NCI-H345 treated with DMSO at 0.1 percent for 48 hours (cell line): ENCODE measurements around the gene CD99L2.
"Not testable (repeated sequence)": the region's sequence is repeated elsewhere in the genome, so short reads cannot be mapped to it uniquely, and the experiment has no call there.

Experiments
- DNase-seq: peaks from one replicate; lab custom pipeline; 2025; ENCODE audit not compliant: unreplicated experiment; lab: John Stamatoyannopoulos, UW

CD99L2 gene

DNA sequence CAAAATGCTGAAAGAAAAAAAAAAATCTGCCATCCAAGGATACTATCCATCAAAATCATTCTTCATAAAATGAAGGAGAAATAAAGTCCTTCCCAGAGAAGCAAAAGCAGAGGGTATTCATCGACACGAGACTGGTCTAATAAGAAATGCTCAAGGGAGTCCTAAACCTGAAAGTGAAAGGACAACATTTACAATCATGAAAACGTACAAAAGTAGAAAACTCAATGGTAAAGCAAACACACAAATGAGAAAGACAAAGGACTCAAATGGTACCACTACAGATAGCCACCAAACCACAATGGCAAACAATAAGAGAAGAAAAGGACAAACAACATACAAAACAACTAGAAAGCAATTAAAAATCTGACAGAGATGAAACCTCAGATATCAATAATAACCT lies 41.0 kb downstream of the CD99L2 start:
- no peak for DNase-seq

DNA sequence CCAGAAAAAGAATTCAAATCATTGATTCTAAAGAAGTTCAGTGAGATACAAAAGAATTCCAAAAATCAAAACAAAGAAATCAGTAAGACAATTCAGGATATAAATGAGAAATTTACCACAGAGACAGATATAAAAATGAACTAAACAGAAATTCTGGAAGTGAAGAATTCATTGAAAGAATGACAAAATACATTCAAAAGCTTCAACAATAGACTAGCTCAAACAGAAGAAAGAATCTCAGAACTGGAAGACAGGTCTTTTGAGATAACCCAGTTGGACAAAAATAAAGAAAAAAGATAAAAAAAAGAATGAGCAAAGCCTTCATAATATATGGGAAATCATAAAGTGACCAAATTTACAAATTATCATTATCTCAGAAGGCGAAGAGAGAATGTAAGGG lies 41.7 kb downstream of the CD99L2 start:
- DNase-seq = no peak

DNA sequence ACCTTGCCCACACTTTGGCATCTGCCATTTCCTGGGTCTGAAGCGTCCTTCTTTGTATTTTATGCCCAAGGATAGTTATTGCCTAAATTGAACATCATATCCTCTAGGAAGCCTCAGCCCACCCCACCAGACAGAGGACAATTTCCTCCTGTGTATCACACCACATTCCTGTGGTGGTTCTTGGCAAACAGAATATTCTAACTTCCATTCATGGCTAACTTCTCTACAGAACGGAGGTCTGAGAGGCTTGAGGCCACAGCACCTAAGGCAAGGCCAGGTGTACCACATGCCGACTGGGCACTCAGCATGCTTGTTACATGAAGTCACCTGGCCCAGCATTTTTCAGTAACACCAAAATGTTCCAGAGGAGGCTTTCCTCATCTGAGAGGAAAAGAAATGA lies 42.4 kb downstream of the CD99L2 start:
- DNase-seq = no peak

DNA sequence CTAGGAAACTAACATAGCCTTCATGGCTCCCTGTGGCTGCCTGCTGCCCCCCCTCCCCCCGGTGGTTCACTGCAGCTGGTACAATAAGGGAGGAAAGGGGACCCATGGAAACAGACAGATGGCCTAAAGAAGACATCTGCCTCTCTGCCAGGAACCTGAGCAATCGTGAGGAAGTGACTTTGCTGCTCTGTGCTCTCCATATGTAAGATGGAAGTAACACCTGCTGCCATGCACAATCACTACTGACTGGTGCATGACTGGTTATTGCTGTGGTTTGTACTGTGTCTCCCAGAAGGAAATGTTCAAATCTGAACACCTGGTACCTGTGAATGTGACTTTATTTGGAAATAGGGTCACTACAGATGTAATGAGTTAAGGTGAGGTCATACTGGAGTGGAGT lies 43.6 kb downstream of the CD99L2 start:
- no peak for DNase-seq

DNA sequence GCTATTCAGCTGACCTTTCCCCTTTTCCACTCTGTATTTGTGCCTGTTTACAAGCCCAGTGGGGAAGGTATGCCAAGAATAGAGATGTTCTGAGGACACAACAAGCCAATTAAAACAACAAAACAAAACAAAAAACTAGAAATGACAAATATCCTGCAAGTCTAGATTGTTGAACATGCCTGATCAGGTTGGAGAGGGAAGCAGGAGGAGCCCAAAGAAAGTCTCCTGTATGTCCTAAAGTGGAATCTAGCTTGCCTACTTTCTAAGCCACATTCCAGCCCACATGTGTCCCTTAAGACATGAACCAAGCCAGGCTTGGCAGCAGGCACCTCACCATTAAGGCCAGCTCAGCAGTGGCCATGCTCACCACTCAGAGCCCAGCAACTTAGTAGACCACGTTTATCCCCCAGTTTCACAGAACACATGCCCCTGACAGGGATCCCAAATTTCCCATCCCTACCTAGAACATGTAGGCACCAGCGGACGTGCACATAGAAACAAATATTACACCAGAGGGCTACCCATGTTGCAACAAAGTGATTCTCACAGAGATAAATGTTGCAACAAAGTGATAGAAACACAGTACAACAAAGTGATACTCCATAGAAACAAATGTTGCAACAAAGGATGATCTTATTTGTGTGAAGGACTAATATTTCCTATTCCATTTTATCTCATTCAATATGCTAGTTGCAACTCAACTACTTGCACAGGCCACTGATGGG lies 48.3 kb downstream of the CD99L2 start:
- DNase-seq = no peak

DNA sequence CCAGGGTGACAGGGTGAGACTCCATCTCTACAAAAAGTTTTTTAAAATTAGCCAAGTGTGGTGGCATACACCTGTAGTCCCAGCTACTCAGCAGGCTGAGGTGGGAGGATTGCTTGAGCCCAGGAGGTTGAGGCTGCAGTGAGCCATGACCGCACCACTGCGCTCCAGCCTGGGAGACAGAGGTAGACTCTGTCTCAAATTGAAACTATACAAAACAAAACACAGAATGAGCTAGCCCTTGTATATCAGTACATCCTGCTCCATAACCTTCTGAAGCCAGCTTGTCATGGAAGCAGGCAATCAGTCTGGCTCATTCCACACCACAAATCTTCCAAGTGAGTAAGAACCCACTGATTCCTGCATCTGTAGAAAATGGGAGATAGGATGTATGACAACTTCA lies 49.0 kb downstream of the CD99L2 start:
- DNase-seq = no peak

DNA sequence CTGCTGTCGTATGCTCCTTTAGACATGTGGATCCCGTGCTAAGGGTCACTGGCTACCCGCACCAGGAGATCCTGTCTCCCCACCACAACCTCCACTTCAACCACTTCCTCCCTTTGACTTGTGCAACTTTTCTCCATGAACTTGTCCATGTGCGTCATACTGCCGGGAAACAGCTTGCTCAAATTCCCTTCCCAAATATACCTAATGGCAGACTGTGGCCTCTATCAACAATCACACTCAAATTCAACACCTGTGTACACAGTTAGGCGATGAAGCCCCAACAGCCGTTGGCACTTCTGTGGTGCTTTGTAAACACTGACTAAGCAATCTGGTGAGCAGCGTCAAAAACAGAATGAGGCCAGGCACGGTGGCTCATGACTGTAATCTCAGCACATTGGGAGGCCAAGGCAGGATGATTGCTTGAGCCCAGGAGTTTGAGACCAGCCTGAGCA lies 49.5 kb downstream of the CD99L2 start:
- peak; percentile 69 for DNase-seq

DNA sequence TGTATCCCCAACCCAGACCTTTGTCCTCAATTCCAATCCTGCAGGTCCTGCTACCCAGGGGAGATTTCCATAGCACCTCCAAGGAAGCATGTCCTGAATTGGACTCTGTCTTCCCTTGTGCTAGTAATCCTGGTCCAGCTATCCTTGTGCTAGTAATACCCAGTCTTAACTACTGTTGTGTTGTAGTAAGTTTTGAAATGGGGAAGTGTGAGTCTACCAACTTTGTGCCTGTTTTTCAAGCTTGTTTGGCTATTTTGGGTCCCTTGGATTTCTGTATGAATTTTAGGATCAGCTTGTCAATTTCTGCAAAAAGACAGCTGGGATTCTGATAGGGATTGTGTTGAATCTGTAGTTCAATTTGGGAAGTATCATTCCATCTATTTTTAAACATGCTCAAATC lies 51.4 kb downstream of the CD99L2 start:
- DNase-seq = no peak

DNA sequence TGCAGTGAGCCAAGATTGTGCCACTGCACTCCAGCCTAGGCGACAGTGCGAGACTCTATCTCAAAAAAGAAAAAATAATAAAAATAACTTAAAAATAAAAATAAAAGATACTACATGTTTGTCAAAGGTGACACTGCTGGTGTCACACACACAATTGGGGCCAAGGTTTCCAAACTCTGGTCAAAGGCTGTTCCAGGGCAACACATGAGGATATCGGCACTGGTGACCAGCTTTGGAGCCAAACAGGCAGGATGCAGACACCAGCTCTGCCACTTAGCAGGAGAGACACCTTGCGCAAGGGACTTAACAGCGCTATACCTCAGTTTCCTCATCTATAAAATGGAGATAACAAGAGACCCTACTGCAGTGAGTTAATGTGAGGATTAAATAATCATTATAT lies 52.3 kb downstream of the CD99L2 start:
- no peak for DNase-seq

DNA sequence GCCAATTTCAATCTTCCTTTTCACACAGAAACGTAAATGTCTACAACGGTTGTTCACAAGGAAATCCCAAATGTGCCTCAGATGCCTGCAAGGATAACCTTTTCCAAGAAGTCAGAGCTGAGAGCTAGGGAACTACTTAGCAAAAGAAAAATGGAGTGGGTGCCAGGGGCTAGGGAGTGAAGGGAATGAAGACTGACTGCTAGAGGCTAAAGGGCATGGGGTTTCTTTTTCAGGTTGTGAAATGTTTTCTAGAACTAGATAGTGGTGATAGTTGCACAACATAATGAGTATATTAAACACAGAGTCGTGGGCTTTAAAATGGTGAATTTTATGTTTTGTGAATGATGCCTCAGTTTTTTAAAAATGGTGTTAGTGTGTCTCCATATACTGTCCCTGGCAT lies 53.4 kb downstream of the CD99L2 start:
- DNase-seq = no peak

DNA sequence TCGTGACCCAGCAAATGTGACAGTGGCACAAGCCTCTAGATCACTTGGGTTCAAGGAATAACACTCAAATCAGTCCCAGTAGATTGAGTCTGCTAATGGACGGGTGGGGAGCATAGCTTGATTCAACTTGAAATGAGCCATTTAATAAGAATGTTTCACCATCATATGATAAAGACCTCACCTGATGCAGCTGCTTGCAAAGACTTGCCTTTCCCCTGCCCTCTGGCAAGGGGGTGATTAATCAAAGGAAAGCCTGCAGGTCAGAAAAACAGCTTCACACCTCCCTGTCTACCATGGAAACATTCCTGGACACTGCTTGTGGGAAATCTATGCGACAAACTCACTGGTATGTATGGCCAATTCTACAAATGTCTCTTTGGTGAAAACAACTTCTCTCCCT lies 54.5 kb downstream of the CD99L2 start:
- no peak for DNase-seq

DNA sequence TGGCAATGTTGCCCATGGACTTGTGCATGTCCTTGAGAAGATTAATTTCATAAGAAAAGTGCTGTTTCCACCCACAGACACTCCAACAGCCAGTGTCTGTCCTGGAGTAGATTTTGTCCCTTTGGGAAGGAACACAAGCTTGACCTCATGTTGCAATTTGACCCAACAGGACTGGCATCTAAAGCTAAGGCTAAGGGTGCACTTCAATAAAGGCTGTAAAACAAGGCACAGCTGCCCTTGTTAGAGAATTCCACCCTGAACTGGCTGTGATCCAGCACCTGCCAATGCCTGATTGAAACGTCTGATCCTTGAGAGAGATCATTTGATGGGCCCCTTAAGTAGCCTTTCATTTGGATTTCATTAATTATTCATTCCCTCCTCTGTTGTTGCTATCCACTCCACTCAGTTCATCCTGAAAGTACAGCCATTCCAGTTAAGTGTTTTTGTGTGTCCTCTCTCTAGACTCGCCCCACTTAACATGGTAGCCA lies 56.2 kb downstream of the CD99L2 start:
- DNase-seq = peak; percentile 68

DNA sequence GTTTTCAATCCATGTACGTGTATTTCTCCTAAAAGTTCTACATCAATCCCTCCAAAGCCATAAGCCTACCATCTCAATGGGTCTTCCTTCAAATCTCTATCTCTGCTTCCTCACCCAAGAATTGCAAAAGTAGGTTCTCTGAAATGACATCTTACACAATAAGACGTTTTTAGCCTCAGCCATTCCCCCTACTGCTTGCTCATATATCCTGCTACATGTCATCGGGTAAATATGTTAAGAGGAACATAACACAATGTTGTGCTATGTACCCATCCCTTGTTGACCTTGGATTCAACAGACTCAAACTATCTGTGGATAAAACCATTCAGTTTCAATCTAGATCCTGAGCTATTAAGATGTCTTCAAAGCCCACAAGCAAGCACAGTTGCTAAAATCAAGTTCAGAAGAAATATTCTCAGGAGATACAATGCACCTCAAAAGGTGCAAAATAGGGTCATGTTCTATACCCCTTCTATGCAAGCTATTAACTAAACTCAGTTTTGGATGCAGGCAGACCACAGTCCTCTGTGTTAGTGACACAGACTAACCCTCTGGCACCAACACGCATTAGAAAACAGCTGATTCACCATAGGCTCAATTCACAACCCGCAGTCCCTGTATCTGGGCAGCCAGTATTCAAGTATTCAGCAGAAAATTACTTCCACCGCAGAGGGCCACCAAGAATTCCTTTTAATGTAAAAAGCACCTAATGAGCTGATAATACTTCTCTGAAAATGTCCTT lies 56.8 kb downstream of the CD99L2 start:
- DNase-seq = no peak

DNA sequence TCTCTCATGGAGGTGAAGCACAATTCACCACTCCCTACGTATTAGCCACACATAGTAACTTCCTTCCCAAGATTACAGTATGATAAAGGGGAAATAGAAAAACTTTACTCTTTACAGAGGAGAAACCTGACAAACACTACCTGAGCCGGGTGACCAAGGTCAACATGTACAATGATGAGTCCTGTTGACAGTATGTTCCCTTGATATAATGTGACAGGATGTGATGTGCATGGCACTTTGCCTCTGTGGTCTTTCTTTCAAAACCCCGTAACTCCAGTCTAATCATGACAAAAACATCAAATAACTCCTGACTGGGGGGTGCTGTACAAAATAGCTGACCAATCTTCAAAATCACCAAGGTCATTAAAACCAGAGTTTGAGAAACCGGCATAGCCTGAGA lies 60.6 kb downstream of the CD99L2 start:
- DNase-seq = no peak

DNA sequence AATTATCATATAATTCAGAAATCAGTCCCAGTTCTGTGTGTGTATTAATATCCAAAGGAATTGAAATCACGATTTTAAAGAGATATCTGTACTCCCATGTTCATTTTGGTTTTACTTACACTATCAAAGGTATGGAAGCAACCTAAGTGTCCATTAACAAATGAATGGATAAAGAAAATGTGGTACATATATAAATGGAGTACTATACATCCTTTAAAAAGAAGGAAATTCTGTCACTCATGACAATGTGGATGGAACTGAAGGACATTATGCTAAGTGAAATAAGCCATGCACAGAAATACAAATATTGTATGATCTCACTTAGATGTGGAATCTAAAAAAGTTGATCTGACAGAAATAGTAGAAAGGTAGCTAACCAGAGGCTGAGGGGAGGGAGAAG lies 63.8 kb downstream of the CD99L2 start:
- DNase-seq = no peak

DNA sequence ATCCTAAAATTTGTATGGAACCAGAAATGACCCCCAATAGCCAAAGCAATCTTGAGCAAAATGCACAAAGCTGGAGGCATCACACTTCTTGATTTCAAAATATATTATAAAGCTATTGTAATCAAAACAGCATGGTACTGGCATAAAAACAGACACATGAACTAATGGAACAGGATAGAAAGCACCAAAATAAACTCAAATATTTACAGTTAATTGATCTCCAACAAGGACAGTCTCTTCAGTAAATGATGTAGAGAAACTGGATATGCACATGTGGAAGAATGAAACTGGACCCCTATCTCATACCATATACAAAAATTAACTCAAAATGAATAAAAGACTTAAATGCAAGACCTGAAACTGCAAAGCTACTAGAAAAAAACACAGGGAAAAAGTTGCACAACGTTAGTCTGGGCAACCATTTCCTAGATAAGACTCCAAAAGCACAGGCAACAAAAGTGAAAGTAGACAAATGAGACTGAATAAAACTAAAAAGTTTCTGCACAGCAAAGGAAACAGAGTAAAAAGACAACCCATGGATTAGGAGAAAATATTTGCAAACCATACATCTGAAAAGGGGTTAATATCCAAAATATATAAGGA lies 64.9 kb downstream of the CD99L2 start:
- no peak for DNase-seq

DNA sequence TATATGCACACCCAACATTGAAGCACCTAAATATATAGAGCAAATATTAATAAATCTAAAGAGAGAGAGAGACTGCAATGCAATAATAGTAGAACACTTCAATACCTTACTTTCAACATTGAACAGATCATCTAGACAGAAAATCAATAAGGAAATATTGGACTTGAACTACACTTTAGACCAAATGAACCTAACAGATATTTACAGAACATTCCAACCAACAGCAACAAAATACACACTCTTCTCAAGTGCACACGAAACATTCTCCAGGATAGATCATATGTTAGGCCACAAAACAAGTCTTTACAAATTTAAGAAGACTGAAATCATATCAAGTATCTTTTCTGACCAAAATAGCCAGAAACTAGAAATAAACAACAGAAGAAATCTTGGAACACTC lies 66.6 kb downstream of the CD99L2 start:
- DNase-seq = no peak

DNA sequence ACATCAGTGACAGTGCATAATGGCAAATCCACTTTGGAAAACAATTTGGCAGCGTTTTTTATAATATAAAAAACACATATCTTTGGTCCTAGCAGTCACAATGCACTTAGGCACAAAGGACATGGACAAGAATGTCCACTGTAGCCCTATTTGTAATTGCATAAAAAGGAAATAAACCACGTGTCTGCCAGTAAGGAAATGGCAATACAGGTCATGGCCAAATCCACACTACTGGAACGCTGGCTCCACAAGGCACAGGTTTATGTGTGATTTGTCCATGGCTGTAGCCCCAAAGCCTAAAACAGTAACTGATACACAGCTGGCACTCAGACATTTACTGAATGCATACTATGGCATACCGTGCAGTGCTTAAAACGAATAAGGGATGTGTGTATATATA lies 69.7 kb downstream of the CD99L2 start:
- DNase-seq = no peak

DNA sequence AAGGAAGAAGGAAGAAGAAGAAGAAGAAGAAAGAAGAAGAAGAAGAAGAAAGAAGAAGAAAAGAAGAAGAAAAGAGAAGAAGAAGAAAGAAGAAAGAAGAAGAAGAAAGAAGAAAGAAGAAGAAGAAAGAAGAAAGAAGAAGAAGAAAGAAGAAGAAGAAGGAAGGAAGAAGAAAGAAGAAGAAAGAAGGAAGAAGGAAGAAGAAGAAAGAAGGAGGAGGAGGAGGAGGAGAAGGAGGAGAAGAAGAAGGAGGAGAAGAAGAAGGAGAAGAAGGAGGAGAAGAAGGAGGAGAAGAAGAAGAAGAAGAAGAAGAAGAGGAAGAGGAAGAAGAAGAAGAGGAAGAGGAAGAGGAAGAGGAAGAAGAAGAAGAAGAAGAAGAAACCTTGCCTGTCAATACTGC lies 74.1 kb downstream of the CD99L2 start:
- not testable (repeated sequence) for DNase-seq

DNA sequence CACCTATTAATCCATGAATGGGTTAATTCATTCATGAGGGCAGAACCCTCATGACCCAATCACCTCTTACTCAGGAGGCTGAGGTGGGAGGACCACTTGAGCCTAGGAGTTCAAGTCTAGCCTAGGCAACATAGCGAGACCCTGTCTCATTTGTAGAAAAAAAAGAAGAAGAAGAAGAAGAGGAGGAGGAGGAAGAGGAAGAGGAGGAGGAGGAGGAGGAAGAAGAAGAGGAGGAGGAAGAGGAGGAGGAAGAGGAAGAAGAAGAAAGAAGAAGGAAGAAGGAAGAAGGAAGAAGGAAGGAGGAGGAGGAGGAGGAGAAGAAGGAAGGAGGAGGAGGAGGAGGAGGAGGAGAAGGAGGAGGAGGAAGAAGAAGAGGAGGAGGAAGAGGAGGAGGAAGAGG lies 74.6 kb downstream of the CD99L2 start:
- DNase-seq = not testable (repeated sequence)

DNA sequence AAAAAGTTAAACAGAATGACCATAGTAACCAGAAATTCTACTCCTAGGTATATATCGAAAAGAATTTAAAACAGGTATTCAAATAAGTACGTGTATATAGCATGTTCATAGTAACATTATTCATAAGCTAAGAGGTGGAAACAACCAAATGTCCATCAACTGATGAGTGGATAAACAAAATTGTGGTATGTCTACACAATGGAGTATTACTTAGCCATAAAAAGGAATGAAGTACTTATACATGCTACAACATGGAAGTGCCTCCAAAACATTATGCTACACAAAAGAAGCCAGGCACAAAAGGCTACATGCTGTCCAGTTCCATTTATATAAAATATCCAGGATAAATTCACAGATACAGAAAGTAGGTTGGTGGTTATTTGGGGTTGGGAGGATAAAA lies 76.5 kb downstream of the CD99L2 start:
- no peak for DNase-seq

DNA sequence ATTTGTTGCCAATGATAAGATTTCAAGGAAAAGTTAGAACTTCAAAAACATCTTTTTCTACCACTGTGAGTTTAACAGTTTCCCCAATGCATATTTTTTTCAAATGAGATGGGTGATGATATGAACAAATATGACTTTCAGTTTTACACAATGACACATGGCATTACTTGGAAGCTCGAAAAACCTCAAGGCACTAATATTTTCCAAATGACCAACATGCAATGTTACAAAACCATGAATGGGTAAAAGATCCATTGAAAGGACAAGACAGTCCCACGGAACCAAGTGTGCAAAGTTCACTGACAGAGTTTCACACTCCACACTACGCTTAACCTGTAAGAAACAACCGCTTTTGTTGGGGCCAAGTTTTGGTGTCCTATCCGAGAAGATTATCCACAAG lies 84.5 kb downstream of the CD99L2 start:
- no peak for DNase-seq
